ENCODE measurements around the gene TSSK6.
A peak's percentile ranks its signal among the peaks of the same experiment; 100 is the strongest.

TSSK6 gene

DNA sequence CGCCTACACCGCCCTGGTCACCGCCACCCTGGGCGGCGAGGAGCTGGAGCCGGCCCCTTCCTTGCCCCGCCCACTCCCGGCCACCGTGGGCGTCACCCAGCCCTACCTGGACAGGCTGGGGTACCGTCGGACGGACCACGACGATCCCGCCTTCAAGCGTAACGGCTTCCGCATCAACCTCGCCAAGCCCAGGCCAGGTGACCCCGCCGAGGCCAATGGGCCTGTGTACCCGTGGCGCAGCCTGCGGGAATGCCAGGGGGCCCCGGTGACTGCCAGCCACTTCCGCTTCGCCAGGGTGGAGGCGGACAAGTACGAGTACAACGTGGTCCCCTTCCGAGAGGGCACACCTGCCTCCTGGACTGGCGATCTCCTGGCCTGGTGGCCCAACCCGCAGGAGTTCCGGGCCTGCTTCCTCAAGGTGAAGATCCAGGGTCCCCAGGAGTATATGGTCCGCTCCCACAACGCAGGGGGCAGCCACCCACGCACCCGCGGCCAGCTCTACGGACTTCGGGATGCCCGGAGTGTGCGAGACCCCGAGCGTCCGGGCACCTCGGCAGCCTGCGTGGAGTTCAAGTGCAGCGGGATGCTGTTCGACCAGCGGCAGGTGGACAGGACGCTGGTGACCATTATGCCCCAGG, 29.7 kb upstream of the TSSK6 start:
- DNase-seq (ENCODE audit: low read depth): no peak

DNA sequence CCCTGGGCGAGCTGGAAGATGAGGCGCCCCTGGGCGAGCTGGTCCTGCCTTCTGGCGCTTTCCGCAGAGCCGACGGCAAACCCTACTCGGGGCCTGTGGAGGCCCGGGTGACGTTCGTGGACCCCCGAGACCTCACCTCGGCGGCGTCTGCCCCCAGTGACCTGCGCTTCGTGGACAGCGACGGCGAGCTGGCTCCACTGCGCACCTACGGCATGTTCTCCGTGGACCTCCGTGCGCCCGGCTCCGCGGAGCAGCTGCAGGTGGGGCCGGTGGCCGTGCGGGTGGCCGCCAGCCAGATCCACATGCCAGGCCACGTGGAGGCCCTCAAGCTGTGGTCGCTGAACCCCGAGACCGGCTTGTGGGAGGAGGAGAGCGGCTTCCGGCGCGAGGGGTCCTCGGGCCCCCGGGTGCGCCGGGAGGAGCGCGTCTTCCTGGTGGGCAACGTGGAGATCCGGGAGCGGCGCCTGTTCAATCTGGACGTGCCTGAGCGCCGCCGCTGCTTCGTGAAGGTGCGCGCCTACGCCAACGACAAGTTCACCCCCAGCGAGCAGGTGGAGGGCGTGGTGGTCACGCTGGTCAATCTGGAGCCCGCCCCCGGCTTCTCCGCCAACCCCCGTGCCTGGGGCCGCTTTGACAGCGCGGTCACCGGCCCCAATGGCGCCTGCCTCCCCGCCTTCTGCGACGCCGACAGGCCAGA, 29.1 kb upstream of the TSSK6 start:
- no peak for DNase-seq (ENCODE audit: low read depth)

DNA sequence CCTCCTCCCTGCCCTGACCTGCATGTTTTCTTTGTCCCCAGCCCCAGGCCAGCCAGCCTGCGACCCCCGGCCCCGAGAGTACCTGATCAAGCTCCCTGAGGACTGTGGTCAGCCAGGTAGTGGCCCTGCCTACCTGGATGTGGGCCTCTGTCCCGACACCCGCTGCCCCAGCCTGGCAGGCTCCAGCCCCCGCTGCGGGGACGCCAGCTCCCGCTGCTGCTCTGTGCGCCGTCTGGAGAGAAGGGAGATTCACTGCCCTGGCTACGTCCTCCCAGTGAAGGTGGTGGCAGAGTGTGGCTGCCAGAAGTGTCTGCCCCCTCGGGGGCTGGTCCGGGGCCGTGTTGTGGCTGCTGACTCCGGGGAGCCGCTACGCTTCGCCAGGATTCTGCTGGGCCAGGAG, 28.3 kb upstream of the TSSK6 start:
- DNase-seq (ENCODE audit: low read depth): no peak

DNA sequence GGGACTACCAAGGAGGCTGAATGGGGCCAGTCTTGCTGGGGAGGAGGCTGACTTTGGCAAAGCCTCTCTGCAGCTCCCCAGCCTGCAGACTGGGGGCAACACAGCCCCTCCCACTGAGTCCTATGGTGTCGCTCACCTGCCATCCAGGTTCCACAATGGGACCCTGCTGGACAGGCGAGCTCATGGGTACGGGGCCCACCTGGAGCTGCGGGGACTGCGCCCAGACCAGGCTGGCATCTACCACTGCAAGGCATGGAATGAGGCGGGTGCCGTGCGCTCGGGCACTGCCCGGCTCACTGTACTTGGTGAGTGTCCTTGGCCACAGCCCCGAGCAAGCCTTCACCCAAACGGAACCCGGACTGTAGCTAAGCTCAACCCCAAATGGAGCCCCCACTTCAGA, 27.8 kb upstream of the TSSK6 start:
- DNase-seq (ENCODE audit: low read depth): no peak

DNA sequence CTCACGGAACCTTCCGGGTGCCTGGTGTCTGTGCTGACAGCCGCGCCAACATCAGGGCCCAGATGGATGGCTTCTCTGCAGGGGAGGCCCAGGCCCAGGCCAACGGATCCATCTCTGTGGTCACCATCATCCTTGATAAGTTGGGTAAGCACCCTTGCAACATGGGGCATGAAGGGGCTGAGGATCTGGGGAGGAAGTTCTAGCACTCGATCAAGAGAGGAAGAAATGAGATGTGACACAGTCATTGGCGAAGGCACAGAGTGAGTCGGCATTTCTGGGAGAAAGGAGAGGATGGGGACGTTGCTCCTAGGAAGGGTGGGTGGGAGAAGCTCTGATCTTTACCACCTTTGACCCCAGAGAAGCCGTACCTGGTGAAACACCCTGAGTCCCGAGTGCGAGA, 27.2 kb upstream of the TSSK6 start:
- DNase-seq (ENCODE audit: low read depth): no peak

DNA sequence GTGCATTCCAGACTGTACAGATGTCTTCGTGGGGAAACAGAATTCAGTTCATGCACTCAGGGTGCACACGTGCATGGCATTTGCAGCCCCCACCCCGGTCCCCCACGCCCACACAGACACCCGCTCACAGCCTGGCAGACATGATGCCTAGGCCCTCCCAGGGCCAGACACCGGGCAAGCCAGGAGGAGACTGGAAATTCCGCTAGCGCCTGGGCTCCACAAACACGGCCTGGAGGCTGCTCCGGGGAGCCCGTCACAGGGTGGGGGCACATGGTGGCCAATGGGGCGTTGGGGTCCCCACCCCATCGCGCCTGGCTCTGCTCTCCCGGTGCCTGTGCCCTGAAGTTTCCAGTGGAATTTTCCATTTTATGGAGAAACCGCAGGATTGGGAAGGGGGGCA, 26.3 kb upstream of the TSSK6 start:
- DNase-seq (ENCODE audit: low read depth): no peak

DNA sequence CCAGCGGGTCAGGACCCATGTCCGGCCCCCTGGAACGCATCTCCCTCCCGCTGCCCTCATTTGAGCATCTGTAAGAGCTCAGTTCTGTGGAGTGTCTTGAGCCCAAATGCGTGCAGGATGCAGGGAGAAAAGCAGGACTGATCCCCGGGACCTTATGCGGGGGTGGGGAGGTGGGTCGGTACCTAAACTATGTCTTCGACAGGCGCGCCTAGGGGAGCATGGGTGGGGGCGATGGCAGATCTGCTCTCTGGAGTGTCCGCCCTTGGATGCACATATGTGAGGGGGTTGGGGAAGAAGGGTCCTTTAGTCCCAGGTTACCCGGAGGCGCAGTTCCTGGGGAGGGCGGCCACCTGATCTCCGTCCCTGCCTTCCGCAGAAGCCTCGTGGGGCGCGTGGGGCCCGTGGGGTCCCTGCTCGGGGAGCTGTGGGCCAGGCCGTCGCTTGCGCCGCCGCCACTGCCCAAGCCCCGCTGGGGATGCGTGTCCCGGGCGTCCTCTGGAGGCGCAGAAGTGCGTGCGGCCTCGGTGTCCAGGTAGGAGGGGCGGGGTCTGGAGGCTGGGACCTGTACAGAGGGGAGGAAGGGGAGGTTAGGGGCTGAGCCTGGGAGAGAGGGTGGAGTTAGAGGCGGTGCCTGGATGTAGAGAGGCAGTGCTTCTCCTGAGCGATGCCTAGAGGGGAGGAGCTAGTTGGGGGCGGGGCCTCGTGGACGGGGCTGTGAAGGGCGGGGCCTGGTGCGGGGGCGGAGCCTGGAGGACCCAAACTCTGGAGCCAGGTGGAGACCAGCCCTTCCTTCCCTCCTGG, 25.6 kb upstream of the TSSK6 start:
- DNase-seq (ENCODE audit: low read depth): peak; percentile 46

DNA sequence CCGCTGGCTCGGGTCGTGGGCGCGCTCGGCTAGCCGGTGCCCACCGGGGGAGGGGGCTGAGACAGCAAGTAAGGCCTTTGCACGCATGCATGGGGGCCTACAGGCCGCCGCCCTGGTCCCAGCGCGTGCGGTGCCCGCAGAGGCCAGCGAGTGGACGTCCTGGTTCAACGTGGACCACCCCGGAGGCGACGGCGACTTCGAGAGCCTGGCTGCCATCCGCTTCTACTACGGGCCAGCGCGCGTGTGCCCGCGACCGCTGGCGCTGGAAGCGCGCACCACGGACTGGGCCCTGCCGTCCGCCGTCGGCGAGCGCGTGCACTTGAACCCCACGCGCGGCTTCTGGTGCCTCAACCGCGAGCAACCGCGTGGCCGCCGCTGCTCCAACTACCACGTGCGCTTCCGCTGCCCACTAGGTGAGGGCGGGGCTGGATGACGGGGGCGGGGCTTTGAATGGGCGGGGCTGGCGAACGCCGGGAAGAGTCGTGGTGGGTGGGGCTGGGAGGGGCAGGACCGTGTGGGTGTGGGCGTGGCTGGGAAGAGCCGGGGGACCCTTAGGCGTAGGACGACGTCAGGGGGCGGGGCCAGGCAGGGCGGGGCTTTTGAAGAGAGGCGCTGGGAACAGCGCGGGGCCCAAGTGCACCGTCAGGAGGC, 24.8 kb upstream of the TSSK6 start:
- peak; percentile 24 for DNase-seq (ENCODE audit: low read depth)

DNA sequence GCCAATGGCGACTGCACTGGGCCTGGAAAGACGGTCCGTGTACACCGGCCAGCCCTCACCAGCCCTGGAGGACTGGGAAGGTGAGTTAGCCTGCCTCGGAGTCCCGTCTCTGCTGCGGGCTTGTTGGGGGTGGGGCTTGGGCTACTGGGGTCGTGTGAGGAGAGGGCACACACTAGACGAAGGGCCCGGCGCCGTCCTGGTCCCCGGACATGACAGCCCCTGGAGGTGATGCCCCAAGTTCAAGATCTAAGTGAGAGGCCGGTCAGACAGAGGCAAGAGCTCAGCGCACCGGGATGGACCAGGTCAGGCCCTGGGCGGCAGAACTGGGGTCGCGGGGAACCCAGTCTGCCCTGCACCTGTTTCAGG, 24.3 kb upstream of the TSSK6 start:
- no peak for DNase-seq (ENCODE audit: low read depth)

DNA sequence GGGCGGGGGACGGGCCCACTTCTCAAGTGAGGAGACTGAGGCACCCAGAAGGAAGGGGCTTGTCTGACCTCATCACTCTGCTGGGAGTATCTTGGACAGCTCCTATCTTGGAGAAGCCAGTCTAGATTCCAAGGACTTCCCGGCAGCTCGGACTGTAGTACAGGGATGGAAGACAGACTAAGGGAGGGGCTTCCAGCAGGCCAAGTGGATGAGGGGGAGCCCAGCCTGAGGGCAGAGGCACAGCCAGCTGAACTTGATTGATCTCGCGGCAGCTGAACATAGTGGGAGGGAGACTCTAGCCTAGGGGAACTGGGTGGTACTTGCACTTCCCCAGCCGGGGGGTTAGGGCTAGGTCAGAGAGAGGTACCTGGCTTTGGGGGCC, 23.4 kb upstream of the TSSK6 start:
- DNase-seq (ENCODE audit: low read depth): no peak

DNA sequence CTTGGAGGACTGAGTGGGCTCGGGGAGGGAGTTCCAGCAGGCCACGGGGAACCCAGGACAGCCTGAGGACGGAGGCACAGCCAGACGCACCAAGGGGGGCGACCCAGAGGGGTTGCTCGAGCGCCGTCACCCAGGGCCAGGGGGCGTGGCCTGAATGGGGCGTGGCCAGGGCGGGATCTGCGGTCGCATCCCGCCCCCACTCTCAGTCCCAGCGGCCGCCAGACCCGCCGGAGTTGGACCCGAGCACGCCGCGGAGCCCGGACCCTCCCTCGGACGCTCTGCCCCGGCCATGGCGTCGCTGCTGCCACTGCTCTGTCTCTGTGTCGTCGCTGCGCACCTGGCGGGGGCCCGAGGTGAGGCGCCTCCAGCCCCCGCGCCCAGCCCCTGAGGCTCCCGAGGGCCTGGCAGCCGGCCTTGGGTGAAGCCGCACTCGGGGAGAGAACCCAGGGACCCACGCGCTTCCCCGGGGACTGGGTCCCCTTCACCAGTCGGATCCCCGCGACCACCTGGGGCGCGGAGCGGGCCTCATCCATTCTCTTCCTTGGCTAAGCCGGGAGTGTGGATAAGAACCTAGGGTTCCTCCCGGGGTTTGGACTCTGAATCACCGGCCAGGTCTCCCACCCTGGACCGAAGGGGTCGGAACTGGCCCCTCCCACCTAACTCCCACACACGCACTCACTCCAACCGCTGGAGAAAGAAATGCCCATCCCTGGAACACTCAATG, 22.9 kb upstream of the TSSK6 start, which contains the start of gene CILP2:
Gene CILP2 (plus strand): TSS at position 205 of the 724 bp plus-strand sequence. CDS start 85 bp downstream, at position 290.
- no peak for DNase-seq (ENCODE audit: low read depth)

DNA sequence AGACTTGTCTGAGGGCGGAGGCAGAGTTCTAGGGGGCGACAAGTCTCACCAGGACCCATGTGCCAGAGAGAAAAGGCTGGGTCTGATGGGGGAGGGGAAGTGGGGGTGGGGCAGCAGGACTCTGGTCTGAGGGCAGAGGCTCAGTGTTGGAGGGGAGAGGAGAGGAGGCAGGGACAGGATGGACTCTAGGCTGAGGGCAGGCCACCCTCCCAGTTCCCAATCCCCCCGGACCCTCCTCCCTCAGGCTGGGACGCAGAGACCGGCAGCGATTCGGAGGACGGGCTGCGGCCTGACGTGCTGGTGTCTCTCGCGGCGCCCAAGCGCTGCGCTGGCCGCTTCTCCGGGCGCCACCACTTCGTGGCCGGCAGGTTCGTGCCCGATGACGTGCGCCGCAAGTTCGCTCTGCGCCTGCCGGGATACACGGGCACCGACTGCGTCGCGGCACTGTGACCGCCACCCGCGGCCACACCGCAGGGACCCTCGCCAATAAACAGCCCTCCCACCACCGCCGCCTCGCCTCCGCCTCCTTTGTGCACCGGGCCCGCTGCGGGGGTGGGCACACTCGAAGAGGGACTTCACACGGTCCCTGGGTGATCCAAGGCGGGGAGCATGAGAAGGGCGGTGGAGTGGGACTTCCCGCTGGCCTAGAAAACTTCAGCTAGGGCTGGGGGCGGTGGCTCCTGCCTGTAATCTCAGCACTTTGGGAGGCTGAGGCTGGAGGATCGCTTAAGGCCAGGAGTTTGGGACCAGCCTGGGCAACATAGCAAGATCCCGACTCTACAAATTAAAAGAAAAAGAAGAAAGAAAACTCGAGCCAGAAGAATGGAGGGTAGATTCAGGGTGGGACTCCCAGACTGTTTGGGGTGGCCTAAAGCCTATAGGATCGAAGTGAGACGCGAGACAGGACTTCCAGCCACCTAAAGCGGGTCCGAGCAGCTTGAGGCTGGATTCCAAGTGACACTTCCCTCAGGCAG, 22.0 kb upstream of the TSSK6 start:
- DNase-seq (ENCODE audit: low read depth): no peak

DNA sequence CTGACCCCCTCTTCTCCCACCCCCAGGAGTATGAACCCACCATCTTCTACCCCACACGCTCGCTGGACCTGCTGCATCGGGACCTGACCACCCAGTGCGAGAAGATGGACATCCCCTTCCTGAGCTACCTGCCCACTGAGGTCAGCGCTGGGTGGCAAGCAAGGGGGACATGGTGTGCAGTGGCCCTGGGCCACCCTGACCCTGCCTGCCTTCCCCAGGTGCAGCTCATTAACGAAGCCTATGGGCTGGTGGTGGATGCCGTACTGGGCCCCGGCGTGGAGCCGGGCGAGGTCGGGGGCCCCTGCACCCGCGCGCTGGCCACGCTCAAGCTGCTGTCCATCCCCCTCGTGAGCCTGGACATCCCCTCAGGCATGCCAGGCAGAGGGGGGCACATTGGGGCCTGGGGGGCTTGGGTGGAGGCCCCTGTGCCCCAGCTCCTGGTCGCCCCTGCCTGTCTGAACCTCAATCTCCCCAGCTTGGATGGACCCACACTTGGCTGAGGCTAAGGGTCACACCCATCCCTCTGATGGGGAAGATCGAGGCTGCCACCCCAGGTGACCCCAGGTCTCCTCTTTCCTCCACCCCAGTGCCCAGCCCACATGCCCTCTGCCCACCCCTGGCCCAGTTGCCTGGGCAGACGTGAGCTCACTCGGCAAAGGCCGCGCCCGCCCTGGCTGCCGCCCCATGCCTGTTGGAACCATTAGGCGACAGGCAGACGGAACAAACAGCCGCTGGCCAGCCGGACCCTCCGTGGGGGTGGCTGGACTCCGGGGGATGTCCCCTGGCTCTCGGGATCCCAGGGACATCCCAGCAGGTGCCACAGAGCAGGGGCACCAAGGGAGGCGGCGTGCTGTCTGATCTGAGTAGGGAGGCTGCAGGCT, 20.2 kb upstream of the TSSK6 start:
- no peak for DNase-seq (ENCODE audit: low read depth)

DNA sequence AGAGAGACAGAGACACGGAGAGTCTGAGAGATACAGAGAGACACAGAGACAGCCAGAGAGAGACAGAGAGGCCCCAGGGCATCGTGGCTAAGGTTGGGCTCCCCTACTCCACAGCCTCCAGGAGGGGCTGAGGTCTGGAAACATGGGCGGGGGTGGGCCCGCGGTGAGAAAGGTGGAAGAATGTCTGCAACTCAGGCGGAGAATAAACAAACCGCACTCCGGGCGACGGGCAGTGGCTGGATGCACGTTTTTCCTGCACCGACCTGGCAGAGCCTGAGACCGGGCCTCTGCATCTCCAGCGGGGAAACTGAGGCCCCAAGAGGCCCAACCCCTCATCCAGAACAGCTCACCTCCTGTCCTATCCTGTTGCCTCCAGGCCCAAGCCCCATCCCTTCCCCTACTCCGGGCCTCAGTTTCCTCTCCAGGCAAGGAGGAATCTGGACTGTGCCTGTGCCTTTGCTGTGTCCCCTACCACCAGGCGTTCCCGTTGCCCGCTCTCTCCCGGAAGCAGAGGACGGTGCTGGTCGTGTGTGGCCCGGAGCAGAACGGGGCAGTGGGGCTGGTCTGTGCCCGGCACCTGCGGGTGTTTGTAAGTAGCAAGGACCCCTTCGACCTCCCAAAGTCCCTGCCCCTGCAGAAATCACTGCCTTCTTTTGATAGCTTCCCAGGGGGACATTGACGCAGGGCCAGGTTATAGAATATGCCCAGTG, 19.4 kb upstream of the TSSK6 start:
- DNase-seq (ENCODE audit: low read depth): no peak

DNA sequence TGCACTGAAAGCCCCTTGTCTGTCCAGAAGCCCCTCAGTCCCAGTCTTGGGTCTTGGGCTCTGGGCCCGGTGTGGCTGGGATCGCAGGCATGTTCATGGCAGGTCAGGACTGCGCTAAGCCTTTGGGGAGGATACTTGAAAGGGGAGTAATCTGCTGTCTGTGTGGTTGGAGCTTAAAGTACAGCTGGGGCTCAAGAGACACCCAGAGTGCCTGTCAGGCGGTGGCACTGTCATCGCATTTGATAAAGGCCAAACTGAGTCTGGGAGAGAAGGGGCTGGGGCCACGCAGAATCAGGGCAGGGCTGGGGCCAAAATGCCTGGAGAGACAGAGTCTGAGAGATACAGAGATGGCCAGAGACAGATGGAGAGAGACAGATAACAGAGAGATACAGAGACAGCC, 18.5 kb upstream of the TSSK6 start:
- DNase-seq (ENCODE audit: low read depth): no peak

DNA sequence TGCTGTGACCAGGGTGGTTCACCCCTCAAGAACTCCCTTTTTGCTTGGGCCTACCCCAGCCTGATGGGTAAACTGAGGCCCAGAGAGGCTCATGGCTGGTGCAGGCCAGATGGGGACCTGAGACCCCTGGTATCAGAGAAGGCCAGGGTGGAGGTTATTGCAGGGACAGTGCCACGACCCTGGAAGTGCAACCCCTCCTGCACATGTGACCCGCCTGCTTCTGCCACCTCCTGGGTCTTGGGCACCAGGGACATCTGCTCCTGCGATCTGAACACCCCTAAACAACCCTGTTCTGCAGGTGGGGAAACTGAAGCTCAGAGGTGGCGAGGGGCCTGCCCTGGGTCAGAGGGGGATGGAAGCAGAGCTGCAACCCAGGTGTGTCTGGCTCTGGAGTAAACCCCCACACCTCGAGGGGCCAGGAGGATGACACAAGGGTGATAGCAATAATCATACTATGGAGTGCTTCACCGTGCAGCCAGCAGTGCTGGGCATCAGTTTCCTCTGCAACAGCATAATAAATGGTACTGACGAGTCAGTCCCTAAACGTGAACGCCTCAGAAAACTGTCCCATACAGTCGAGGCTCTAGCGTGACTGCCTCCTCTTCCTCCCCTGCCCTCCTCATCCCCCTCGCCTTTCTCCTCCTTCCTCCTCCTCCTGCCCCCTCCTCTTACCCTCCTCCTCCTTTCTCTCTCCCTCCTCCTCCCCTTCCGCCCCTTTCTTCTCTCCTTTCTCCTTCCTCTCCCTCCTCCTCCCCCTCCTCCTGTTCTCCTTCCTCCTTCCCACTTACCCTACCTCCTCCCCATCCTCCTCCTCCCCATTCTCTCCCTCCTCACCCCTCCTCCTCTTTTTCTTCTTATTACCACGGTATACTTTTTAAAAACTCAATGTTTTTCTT, 17.7 kb upstream of the TSSK6 start:
- no peak for DNase-seq (ENCODE audit: low read depth)

DNA sequence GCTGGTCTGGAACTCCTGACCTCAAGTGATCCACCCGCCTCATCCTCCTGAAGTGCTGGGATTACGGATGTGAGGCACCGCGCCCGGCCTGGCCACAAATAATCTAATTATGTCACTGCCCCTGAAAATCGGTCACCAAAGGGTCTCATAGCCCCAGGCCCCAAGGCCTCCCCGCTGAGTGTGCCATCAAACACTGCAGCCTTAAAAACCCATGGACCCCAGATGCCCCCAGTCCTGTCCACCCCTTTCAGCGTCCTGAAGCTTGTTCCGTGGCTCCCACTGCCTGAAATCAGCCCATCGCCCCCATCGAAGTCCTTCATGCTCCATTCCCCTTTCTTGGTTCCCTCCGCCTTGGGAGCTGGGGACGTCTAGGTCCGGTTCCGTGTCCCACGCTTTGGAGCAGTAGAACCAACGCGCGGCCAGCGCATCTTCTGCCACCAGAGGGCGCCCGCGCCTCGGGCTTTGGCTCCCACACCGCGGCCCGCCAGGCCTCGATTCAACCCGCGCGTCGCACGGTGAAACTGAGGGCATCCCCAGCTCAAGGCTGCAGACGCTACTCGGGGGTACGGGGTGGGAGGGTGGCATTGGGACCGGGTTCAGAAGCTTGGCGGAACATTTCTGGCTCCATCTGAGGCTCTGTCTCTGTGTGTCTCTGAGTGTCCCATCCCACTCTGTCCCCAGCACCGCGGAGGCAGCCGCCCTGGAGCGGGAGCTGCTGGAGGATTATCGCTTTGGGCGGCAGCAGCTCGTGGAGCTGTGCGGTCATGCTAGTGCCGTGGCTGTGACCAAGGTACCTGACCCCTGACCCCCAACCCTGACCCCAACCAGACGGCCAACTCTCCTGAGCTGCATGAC, 16.8 kb upstream of the TSSK6 start:
- DNase-seq (ENCODE audit: low read depth): peak; percentile 86

Data from stimulated activated CD8-positive, alpha-beta memory T cell treated with anti-CD3 and anti-CD28 coated beads, Interleukin-15, amount 100 ng/mL, for 1 hour (primary cell).